Measurements from ENCODE around the gene DUOX1. TPM values are rescaled to one million over a fixed set of nuclear protein-coding genes. Genes with fewer than 3 reads are reported as not detected.
A peak's percentile ranks its signal among the peaks of the same experiment; 100 is the strongest.

Gene DUOX1
- total and polyA plus RNA-seq, 9 of the 15 experiments (the other 6 are each of a cell fraction or from before 2014, with no cell fraction given) = 0.01 to 0.22 (median 0.01) TPM; not detected in 6

DNA sequence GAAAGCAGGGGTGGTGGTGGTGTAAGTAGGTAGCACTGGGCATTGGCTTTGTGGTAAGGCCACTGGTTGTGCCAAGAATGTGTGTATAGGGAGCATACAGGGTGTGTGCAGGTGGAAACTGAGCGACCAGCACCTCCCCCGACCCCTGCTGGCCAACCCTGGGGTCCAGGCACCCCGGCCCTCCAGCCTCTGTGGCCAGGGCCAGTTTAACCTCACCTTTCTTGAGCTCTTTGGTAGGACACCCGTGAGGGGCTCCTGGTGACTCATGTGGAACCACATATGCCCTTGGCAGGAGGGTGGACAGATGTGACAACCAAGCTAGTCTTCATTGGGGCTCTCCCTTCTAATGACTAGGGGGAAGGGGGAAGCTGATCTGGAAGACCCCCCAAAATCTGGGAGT lies 38.5 kb downstream of the DUOX1 start:
- 74% methylated on average over 4 of the region's 4 CpGs for WGBS (ENCODE audit: insufficient coverage, low coverage, missing lambda C conversion rate)

More for the DNA sequence above, 38.5 kb downstream of the DUOX1 start:
- TF ChIP-seq, protein P1, sequence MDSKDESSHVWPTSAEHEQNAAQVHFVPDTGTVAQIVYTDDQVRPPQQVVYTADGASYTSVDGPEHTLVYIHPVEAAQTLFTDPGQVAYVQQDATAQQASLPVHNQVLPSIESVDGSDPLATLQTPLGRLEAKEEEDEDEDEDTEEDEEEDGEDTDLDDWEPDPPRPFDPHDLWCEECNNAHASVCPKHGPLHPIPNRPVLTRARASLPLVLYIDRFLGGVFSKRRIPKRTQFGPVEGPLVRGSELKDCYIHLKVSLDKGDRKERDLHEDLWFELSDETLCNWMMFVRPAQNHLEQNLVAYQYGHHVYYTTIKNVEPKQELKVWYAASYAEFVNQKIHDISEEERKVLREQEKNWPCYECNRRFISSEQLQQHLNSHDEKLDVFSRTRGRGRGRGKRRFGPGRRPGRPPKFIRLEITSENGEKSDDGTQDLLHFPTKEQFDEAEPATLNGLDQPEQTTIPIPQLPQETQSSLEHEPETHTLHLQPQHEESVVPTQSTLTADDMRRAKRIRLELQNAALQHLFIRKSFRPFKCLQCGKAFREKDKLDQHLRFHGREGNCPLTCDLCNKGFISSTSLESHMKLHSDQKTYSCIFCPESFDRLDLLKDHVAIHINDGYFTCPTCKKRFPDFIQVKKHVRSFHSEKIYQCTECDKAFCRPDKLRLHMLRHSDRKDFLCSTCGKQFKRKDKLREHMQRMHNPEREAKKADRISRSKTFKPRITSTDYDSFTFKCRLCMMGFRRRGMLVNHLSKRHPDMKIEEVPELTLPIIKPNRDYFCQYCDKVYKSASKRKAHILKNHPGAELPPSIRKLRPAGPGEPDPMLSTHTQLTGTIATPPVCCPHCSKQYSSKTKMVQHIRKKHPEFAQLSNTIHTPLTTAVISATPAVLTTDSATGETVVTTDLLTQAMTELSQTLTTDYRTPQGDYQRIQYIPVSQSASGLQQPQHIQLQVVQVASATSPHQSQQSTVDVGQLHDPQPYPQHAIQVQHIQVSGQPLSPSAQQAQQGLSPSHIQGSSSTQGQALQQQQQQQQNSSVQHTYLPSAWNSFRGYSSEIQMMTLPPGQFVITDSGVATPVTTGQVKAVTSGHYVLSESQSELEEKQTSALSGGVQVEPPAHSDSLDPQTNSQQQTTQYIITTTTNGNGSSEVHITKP (IDR thresholded peaks at IDR 0.05; ENCODE audit: partially characterized antibody) = peak; percentile 10
- TF ChIP-seq, protein P2, sequence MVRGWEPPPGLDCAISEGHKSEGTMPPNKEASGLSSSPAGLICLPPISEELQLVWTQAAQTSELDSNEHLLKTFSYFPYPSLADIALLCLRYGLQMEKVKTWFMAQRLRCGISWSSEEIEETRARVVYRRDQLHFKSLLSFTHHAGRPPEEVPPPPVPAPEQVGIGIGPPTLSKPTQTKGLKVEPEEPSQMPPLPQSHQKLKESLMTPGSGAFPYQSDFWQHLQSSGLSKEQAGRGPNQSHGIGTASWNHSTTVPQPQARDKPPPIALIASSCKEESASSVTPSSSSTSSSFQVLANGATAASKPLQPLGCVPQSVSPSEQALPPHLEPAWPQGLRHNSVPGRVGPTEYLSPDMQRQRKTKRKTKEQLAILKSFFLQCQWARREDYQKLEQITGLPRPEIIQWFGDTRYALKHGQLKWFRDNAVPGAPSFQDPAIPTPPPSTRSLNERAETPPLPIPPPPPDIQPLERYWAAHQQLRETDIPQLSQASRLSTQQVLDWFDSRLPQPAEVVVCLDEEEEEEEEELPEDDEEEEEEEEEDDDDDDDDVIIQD (CRISPR knock-in tag; IDR thresholded peaks at IDR 0.05) = no peak
- peak overlapping the region; percentile 95 for H2AFZ ChIP-seq (ENCODE audit: low read depth, low read length)
- no peak for FAIRE-seq
- H3K27ac ChIP-seq (ENCODE audit: extremely low read depth, low read depth, low read length) = peak overlapping the region; percentile 73
- ATAC-seq = no peak
- H3K36me3 ChIP-seq (ENCODE audit: control insufficient read depth, insufficient read depth, low read length) = no peaks in the 10 kb centered on the region
- H3K4me3 ChIP-seq = no peak overlapping the region
- CTCF ChIA-PET (ENCODE audit: low intra/inter-chr PET ratio) = interaction anchor here (3.0 kb wide), 1 partner anchor 290 kb away, joined by 14 read pairs; no protein-coding TSS in a partner anchor
- DNase-seq (ENCODE audit: extremely low read depth in 1 of 4, low spot score in 3 of 4) = no peak
- H3K9ac ChIP-seq (ENCODE audit: insufficient read depth in 1 of 2, low read depth in 2 of 2, low read length in 2 of 2) = peak overlapping the region; percentile 82 to 97
- no peaks in the 10 kb centered on the region for H4K20me1 ChIP-seq (replicated peaks; ENCODE audit: control insufficient read depth, insufficient read depth, low read length)
- peaks cover 3% of the 10 kb centered on the region; the same call in 1 of the 3 replicates for H3K79me2 ChIP-seq (ENCODE audit: control insufficient read depth, insufficient read depth, low read length)
- H3K9me3 ChIP-seq (replicated peaks; ENCODE audit: control insufficient read depth, insufficient read depth, low read depth, low read length) = no peaks in the 10 kb centered on the region
- no peaks in the 10 kb centered on the region for H3K9me1 ChIP-seq (ENCODE audit: control insufficient read depth, insufficient read depth, low read length)
- POLR2A ChIA-PET = interaction anchor here (0.6 to 2.7 kb wide), 7 partner anchors 8 to 132 kb away, joined by 3 to 12 read pairs (median 5); no protein-coding TSS in a partner anchor
- intact Hi-C loops (cut with micrococcal nuclease) = loop anchor here (10.0 kb wide), 1 partner anchor 447 kb away; no protein-coding TSS in a partner anchor
- H3K4me2 ChIP-seq (ENCODE audit: insufficient read depth, low read length) = no peak overlapping the region; the same call in 1 of the 2 replicates
- in situ Hi-C loops (cut with MboI) = no loop called here
- H3K27me3 ChIP-seq (ENCODE audit: control insufficient read depth in 2 of 2, insufficient read depth in 2 of 2, low read length in 2 of 2) = no peaks in the 10 kb centered on the region
- peaks cover 31 to 45% of the 10 kb centered on the region in 2 experiments for H3K4me1 ChIP-seq (replicated peaks in 1 of 2; ENCODE audit: control insufficient read depth in 2 of 2, insufficient read depth in 2 of 2, low read length in 2 of 2)
- no TSS peak for BruUV-seq (replicated peaks)
